GM12873 (cell line): ENCODE measurements around the gene SYK.

ENCODE experiments used
- CTCF ChIP-seq: IDR thresholded peaks from 2 replicates; pipeline ENCODE4 v1.5.1; 2012; ENCODE audit warnings: low read depth, mild to moderate bottlenecking, moderate library complexity, low read length, control low read depth; ENCODE audit not compliant: insufficient read depth; ENCODE audit errors: missing control alignments

The SYK gene

DNA sequence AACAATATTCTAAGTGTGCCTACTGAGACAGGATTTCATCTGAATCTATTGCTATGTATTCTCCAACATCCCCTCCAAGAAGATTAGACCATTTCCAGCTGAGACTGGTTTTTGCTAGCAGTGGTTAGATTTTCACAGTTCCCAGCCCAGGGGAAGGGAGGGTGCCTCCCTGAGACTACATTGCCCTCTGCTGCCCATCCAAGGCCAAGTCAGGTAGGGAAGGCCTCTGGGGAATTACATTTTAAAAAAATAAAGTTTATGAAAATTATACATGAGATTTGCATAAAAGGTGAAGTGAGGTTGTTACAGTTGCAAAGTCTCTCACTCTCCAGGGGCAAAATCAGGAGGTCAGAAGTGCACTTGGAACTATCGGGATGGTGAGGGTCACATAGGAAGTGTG, 28.0 kb upstream of the SYK start:
- peak; percentile 58 for TF ChIP-seq CTCF

DNA sequence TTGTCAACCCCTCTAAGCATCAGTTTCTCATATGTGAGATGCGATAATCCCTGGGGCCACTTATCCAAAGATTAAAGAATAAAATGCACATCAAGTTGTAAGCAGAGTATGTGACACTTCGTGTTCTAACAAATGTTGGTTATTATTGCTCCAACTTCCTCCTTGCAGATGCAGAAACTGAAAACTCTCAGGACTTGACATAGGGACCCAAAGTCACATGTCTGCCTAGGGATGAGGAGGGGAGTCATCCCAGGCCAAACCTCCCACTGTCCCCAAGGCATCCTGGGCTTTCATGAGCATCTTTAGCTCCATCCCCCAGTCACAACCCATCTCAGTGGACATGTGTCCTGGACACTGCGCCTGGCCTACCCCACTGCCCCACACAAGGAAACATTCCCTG, 27.5 kb upstream of the SYK start:
- TF ChIP-seq CTCF, result no peak

- peak; percentile 54 for TF ChIP-seq CTCF
Measured at GRCh38 chr9:90774682-90775081, 26.9 kb upstream of the SYK start.

DNA sequence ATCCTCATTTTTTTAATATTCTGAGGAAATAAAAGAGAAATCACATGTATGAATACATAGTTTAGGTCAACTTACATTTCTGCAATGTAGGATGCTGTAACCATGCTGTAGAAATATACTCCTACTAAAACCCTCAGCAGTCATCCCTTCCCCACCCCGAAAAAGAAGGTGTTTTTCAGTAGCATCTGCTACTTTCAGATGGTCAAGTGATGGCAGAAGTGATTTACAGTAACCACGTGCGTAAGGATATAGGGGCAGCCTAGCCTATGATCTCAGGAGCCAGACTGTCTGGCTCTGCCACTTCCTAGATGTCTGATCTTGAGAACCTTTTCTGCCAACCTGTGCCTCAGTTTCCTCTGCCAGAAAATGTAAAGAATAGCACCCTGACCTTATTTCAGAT, 26.0 kb upstream of the SYK start:
- no peak for TF ChIP-seq CTCF

- TF ChIP-seq CTCF, result no peak
Measured at GRCh38 chr9:90778746-90779145, 22.9 kb upstream of the SYK start.

GRCh38 chr9:90783552-90783951, 18.1 kb upstream of the SYK start:
- no peak for TF ChIP-seq CTCF

DNA sequence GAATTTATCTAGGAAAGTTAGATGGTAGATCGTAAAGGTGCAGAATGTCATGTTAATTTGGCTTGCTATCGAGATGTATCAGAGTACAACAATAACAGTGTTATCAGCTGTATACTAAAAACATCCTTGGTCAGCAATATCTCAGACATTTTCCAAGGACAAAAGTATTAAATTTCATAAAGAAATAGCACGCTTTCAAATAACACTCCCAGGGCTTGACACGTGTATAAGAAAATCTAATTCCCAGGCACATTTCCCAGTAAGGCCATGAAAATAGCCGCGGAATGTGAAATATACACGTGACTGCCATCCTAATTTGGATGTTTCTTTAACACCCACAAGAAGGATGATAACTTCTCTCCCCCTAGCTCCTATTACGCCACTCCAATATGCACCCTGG, 17.7 kb upstream of the SYK start:
- no peak for TF ChIP-seq CTCF
